ENCODE measurements around the gene ZNF446.

- TF ChIP-seq ZNF384 (IDR thresholded peaks at IDR 0.05) = no peak
- no peak for TF ChIP-seq TARDBP (IDR thresholded peaks at IDR 0.05)
- no peak for TF ChIP-seq FOXA1 (IDR thresholded peaks at IDR 0.05)
- TF ChIP-seq HDGF (IDR thresholded peaks at IDR 0.05; ENCODE audit: borderline replicate concordance) = no peak
Observed at GRCh38 chr19:58428617-58429016, 47.5 kb upstream of the ZNF446 start.

All from HEK293T (cell line).